ENCODE data around the gene ARID2. TPM values are rescaled to one million over a fixed set of nuclear protein-coding genes. Genes with fewer than 3 reads are reported as not detected.

Gene ARID2
- total RNA-seq, 2 donors from 2014 or later: 63.1 to 63.3 TPM

DNA sequence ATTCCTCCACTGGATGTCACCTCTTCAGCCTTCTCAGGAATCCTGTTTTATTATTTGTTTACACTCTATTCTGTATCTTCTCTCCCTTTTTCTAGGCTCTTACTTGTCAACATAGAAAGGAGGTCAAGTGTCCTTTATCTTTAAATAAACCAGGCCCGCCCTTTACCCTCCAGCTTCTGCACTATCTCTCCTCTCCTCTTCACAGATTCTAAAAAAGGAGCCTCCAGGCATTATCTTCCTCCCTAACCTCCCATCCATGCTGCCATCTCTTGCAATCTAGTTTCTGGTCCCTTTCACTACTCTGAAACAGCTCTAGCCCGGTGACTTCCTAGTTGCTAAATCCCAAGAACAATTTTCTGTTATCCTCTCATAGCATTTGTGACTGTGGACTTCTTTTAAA, 24.1 kb upstream of the ARID2 start:
- Mint-ChIP-seq H3K4me1 (peaks cover 4% of the 10 kb centered on the region), H3K27ac (no peak overlapping the region), H3K27me3 (no peaks in the 10 kb centered on the region), H3K4me3 (no peak overlapping the region), H3K36me3 (ENCODE audit: low read depth) (peaks cover 4% of the 10 kb centered on the region)
- DNase-seq (no peak), ATAC-seq (no peak)
- H3K9me3 ChIP-seq (ENCODE audit: control insufficient read depth, low read length, poor library complexity, severe bottlenecking): no peaks in the 10 kb centered on the region

DNA sequence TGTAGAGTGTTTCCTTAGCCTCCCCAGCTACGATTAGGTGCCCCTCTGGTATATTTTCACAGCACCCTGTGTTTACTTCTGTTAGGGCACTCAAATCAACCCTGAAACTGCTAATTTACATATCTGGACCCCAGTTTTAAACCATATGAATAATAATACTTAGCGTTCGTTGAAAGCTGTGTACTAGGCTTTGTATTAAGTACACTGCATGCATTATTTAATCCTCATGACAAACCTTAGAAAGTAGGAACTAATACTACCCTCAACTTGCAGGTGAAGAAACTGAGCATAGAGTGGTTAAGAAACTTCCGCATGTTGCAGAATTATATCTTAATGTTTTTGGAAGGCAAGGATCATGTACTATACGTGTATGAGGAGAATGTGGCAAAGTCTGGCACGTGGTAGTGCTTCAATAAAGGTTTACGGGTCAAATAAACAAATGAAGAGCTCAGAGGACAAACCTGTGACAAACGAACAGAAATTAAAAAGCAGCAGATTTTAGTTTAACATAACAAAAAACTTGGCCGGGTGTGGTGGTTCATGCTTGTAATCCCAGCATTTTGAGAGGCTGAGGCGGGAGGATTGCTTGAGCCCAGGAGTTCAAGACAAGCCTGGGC, 22.2 kb upstream of the ARID2 start:
- no peak for ATAC-seq
- no peaks in the 10 kb centered on the region for H3K9me3 ChIP-seq (ENCODE audit: control insufficient read depth, low read length, poor library complexity, severe bottlenecking)
- peaks cover 4% of the 10 kb centered on the region for H3K36me3 Mint-ChIP-seq (ENCODE audit: low read depth)
- H3K27me3 Mint-ChIP-seq: no peaks in the 10 kb centered on the region
- peaks cover 4% of the 10 kb centered on the region for H3K4me1 Mint-ChIP-seq
- DNase-seq: no peak
- H3K27ac Mint-ChIP-seq: no peak overlapping the region
- no peak overlapping the region for H3K4me3 Mint-ChIP-seq

DNA sequence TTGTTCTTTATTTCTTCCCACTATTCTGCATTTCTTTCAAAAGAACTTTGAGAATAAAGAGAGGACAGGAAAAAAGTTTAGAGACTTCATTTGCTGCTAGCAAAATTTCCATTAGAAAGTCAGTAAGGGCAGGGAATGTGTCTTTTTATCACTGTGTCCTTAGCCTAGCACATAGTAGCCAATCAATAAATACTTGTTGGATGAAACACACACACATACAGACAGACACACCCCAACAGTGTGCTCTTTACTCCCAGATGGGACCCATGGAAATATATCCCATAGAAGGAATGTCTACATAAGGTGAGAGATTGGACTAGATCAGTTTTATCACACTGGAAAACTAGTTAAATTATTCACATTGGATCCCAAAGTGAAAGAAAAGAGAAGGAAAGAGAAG, 21.1 kb upstream of the ARID2 start:
- no peak overlapping the region for H3K4me3 Mint-ChIP-seq
- H3K36me3 Mint-ChIP-seq (ENCODE audit: low read depth): peaks cover 4% of the 10 kb centered on the region
- H3K4me1 Mint-ChIP-seq: peaks cover 4% of the 10 kb centered on the region
- H3K9me3 ChIP-seq (ENCODE audit: control insufficient read depth, low read length, poor library complexity, severe bottlenecking): no peaks in the 10 kb centered on the region
- H3K27ac Mint-ChIP-seq: no peak overlapping the region
- no peak for DNase-seq
- no peak for ATAC-seq
- no peaks in the 10 kb centered on the region for H3K27me3 Mint-ChIP-seq

DNA sequence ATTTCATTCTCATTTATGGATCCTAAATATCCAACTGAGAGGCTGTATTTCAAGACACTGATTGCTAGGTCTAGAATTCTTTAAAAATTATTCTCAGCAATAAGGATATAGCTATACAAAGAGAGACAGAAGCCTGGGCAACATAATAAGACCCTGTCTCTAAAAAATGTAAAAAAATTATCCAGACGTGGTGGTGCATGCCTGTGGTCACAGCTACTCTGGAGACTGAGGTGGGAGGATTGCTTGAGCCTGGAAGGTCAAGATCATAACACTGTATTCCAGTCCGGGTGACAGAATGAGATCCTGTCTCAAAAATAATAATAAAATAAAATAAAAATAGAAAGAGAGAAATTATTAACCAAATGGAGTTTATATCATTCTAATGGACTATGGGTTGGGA, 20.6 kb upstream of the ARID2 start:
- no peaks in the 10 kb centered on the region for H3K9me3 ChIP-seq (ENCODE audit: control insufficient read depth, low read length, poor library complexity, severe bottlenecking)
- ATAC-seq (no peak), DNase-seq (no peak)
- Mint-ChIP-seq H3K4me1 (peaks cover 7% of the 10 kb centered on the region), H3K27ac (no peak overlapping the region), H3K4me3 (no peak overlapping the region), H3K36me3 (ENCODE audit: low read depth) (peaks cover 7% of the 10 kb centered on the region), H3K27me3 (no peaks in the 10 kb centered on the region)

DNA sequence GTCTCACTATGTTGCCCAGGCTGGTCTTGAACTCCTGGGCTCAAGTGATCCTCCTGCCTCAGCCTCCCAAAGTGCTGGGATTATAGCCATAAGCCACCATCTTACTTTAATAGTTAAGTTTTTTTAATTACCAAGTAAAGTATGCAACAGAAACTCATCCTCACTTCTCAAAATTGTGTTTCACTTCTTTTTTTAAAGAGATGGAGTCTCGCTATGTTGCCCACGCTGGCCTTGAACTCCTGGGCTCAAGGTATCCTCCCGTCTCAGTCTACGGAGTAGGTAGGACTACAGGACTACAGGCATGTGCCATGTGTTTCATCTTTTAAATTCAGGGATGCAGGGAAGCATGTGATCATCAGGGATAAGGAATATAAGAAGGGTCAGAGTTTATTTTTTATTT, 17.2 kb upstream of the ARID2 start:
- Mint-ChIP-seq H3K27me3 (no peaks in the 10 kb centered on the region), H3K27ac (no peak overlapping the region), H3K4me3 (no peak overlapping the region), H3K36me3 (ENCODE audit: low read depth) (peaks cover 3% of the 10 kb centered on the region), H3K4me1 (peaks cover 10% of the 10 kb centered on the region)
- H3K9me3 ChIP-seq (ENCODE audit: control insufficient read depth, low read length, poor library complexity, severe bottlenecking): no peaks in the 10 kb centered on the region
- DNase-seq (no peak), ATAC-seq (no peak)

DNA sequence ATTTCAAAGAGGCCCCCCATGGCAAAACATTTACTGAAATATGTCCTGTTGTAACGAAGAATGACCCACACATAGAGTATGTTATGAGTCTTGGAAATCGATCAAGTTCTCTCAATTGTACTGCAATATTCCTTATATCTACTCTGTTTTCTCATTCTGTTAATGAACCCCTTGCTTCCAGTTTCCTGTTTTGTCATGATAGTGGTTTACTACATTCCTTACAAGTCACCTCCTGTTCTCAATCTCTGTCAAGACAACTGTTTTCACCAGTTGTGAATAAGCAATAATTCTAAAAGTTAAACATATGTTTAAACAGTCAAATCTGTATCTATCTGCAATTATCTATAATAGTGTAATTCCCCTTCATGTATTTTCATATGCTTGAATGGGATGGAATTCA, 16.4 kb upstream of the ARID2 start:
- ATAC-seq (no peak), DNase-seq (no peak)
- Mint-ChIP-seq H3K4me3 (no peak overlapping the region), H3K4me1 (peaks cover 13% of the 10 kb centered on the region), H3K36me3 (ENCODE audit: low read depth) (peaks cover 3% of the 10 kb centered on the region), H3K27ac (no peak overlapping the region), H3K27me3 (no peaks in the 10 kb centered on the region)
- no peaks in the 10 kb centered on the region for H3K9me3 ChIP-seq (ENCODE audit: control insufficient read depth, low read length, poor library complexity, severe bottlenecking)

DNA sequence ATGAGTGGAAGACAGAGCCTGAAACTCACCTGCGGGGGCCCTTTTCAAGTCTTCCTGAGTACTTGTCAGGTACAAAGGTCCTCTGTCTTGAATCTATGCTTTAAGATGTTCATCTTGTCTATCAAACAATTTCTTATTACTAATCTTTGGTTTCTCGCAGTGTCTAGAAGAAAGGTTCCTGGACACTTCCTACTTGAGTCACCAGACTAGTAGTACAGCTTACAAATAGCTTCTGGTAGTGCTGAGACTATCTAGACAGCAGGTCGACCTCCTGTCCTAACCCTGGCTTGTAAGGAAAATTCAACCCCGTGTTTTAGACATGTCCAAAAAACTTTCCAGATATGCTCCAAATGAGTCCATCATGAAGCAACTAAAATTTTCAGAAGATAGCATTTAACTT, 11.2 kb upstream of the ARID2 start:
- DNase-seq: no peak
- peak overlapping the region; percentile 4 for H3K27ac Mint-ChIP-seq
- no peak overlapping the region for H3K4me3 Mint-ChIP-seq
- H3K27me3 Mint-ChIP-seq: no peaks in the 10 kb centered on the region
- peaks cover 28% of the 10 kb centered on the region for H3K4me1 Mint-ChIP-seq
- no peak for ATAC-seq
- H3K36me3 Mint-ChIP-seq (ENCODE audit: low read depth): peaks cover 5% of the 10 kb centered on the region
- H3K9me3 ChIP-seq (ENCODE audit: control insufficient read depth, low read length, poor library complexity, severe bottlenecking): no peaks in the 10 kb centered on the region

DNA sequence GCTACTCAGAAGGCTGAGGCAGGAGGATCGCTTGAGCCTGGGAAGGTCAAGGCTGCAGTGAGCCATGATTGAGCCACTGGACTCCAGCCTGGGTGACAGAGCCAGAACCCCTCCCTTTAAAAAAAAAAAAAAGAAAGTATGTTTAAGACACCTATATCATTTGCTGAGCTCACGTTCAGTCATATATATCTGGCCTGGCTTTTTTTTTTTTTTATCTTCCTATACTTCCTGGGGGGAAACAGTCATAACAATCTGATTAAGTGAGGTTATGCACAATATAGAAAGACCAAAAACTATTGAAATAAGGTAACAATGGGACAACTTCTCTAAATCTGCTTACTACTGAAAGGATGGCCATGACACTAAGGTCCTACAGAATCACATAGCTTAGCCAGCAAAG, 9.4 kb upstream of the ARID2 start:
- no peaks in the 10 kb centered on the region for H3K27me3 Mint-ChIP-seq
- H3K4me3 Mint-ChIP-seq: no peak overlapping the region
- no peaks in the 10 kb centered on the region for H3K9me3 ChIP-seq (ENCODE audit: control insufficient read depth, low read length, poor library complexity, severe bottlenecking)
- no peak for DNase-seq
- H3K4me1 Mint-ChIP-seq: peaks cover 21% of the 10 kb centered on the region
- H3K36me3 Mint-ChIP-seq (ENCODE audit: low read depth): peaks cover 2% of the 10 kb centered on the region
- no peak overlapping the region for H3K27ac Mint-ChIP-seq
- no peak for ATAC-seq

DNA sequence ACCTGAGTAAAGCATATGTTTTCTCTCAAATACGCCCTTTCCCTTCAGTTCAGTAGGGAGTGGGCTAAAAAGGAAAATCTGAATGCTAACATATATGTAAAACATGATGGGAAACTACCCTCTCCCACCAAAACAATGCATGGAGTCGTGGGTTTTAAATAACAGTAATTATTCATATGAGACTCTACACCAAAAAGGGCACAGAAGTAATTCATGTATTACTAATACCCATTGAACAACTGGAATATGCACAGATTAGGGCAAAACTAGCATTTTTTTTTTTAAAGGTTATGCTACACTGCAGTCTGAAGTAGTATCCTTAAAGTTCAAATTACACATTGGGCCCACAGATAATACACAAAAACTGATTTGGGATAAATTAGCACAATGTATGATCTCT, 8.1 kb upstream of the ARID2 start:
- Mint-ChIP-seq H3K4me1 (peaks cover 25% of the 10 kb centered on the region), H3K27ac (peak overlapping the region; percentile 51), H3K4me3 (peak overlapping the region; percentile 52), H3K27me3 (no peaks in the 10 kb centered on the region), H3K36me3 (ENCODE audit: low read depth) (peaks cover 4% of the 10 kb centered on the region)
- H3K9me3 ChIP-seq (ENCODE audit: control insufficient read depth, low read length, poor library complexity, severe bottlenecking): no peaks in the 10 kb centered on the region
- DNase-seq: no peak
- ATAC-seq: no peak

DNA sequence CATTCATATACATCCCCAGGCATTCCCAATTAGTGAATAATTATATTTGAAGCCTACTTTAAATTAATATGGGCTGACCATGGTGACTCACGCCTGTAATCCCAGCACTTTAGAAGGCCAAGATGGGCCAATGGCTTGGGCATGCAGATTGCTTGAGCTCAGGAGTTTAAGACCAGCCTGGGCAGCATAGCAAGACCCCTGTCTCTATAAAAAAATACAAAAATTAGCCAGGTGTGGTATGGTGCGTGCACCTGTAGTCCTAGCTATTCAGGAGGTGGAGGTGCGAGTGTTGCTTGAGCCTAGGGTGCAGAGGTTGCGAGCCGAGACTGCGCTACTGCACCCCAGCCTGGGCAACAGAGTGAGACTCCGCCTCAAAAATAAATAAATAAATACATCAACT, 7.6 kb upstream of the ARID2 start:
- Mint-ChIP-seq H3K36me3 (ENCODE audit: low read depth) (peaks cover 4% of the 10 kb centered on the region), H3K4me3 (no peak overlapping the region), H3K27ac (peak overlapping the region; percentile 51), H3K4me1 (peaks cover 25% of the 10 kb centered on the region), H3K27me3 (no peaks in the 10 kb centered on the region)
- DNase-seq (no peak), ATAC-seq (no peak)
- H3K9me3 ChIP-seq (ENCODE audit: control insufficient read depth, low read length, poor library complexity, severe bottlenecking): no peaks in the 10 kb centered on the region

DNA sequence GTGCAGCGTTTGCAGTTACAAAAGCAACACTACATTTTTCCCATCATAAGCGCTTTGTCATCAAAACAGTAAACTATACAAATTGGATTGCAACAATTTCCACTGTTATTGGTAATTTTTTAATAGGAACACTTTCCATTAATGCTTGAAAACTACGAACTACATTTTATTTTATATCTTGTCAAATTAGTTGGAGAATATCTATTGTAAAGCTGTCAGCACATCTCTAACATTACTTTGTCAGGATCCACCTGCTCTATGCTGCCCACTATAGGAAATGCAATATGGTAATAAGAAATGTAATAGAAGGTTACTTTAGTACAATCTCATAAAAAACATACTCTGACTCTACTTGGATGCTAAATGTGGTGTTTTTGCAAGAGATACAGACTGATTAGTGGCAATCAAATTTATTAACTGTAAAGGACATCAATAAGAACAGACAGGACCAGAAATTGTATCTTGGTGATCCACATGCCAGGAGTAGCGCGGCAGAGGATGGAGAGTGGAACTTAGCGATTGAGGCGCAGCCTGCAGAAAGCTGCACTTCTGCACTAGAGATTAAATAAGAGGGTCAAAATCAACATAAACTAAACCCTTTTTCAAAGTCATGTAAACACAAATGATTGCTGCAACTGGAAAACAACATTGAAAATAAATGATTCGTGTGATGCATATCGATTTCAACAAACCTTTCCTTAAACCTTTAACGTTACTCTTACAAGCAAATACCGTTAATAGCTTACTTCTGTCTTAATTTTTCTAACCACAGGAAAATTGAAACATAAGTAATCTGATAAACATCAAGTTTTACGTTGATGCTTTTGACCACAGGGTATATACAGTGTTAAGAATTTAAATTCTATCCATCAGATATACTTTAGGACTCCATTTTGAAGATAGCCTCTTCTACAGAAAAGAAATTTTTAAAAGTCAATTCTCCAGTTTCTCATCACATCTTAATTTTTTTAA, 3.6 kb upstream of the ARID2 start:
- H3K27ac Mint-ChIP-seq: peak overlapping the region; percentile 99
- H3K4me3 Mint-ChIP-seq: peak overlapping the region; percentile 100
- DNase-seq (no peak), ATAC-seq (no peak)
- H3K4me1 Mint-ChIP-seq: peaks cover 21% of the 10 kb centered on the region
- H3K9me3 ChIP-seq (ENCODE audit: control insufficient read depth, low read length, poor library complexity, severe bottlenecking): no peaks in the 10 kb centered on the region
- no peaks in the 10 kb centered on the region for H3K27me3 Mint-ChIP-seq
- peaks cover 8% of the 10 kb centered on the region for H3K36me3 Mint-ChIP-seq (ENCODE audit: low read depth)

DNA sequence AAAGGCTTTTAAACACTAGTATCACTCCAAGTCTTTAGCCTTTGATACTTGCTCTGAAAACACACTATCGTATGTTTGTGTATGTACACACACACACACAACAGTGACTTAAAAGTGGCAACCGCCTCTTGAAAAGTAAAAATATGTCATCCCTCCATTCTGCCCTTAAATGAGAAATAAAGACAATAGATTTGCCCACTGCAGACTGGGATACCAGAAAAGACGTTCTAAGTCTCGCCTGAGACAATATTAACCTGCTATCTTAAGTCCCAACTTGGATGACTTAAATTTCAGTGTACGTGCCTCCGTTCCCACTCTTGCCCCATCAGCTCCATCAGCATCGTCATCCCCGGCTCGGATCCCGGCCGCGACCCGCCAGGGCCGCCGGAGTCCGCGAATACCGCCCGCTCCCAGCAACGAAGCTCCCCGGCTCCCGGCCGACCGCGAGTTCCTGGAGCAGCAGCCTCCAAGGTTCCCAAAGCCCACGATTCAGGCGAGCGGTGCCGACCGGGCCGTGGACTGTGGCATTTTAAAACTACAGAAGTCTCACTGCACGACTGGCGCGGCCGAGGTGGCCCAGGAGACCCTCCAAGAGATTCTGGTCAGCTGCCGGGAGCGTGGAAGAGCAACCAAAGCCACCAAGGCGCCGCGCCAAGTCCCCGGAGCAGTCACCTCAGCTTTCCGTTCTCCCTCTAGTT, 2.8 kb upstream of the ARID2 start:
- Mint-ChIP-seq H3K4me1 (peaks cover 18% of the 10 kb centered on the region), H3K4me3 (peak overlapping the region; percentile 100)

DNA sequence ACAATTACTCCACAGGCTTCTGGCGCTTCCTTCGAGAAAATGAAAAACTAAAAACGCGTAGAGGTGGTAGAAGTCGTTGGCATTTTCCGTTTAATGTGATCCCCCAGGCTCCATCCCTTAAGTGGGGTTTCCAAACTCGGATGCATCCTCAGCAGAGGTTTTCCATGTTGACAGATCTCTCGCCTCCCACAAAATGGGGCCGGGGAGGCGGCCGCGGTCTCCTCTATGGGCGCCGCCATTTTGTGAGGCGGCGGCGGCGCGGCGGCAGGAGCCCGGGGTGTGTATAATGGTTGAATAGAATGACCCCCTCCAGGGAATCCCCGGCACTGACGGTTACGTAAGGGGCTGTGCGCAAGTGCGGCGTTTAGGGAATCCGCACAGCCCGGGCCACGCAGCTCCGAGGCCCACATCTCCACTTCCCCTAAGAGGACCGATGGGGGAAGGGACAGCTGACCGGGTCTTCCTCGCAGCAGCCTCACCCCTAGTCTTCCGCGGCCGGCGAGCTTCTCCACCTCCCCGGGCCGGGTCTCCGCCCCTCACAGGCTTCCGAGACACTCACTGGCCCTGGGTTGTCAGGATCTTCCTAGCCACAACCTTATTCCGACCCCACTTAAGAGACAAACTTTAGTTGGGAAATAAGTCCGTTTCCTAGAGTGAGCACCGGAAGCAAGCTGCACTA, 2.1 kb upstream of the ARID2 start:
- ATAC-seq (peak; percentile 62), DNase-seq (peak; percentile 80 to 84 (median 82))
- Mint-ChIP-seq H3K4me1 (peaks cover 19% of the 10 kb centered on the region), H3K27ac (peak overlapping the region; percentile 99), H3K36me3 (ENCODE audit: low read depth) (peaks cover 7% of the 10 kb centered on the region), H3K27me3 (no peaks in the 10 kb centered on the region), H3K4me3 (peak overlapping the region; percentile 100)
- H3K9me3 ChIP-seq (ENCODE audit: control insufficient read depth, low read length, poor library complexity, severe bottlenecking): no peaks in the 10 kb centered on the region

More for the DNA sequence above, 2.8 kb upstream of the ARID2 start:
- no peaks in the 10 kb centered on the region for H3K27me3 Mint-ChIP-seq
- no peak for ATAC-seq
- H3K9me3 ChIP-seq (ENCODE audit: control insufficient read depth, low read length, poor library complexity, severe bottlenecking): no peaks in the 10 kb centered on the region
- peak; percentile 18 to 26 (median 18) for DNase-seq
- peaks cover 7% of the 10 kb centered on the region for H3K36me3 Mint-ChIP-seq (ENCODE audit: low read depth)
- peak overlapping the region; percentile 99 for H3K27ac Mint-ChIP-seq
